HT-29 (cell line): ENCODE data around the gene SCAPER. TPM values are rescaled to one million over a fixed set of nuclear protein-coding genes. Genes with fewer than 3 reads are reported as not detected.

Experiments used
- DNase-seq: peaks from one replicate; pipeline ENCODE4 v3.0.0-alpha.2; 2015; ENCODE audit warnings: low spot score
- total RNA-seq: library from RNA; depleted of rRNA; stranded (reverse); fragments of >200 nt; shearing (Covaris generic); gene quantifications from 2 replicates; pipeline ENCODE4 v1.2.3, GENCODE V29; 2014

Gene SCAPER
- total RNA-seq, 1 experiment from 2014 or later: 6.0 TPM

GRCh38 chr15:76359152-76359551, 546.0 kb downstream of the SCAPER start:
- no peak for DNase-seq

DNA sequence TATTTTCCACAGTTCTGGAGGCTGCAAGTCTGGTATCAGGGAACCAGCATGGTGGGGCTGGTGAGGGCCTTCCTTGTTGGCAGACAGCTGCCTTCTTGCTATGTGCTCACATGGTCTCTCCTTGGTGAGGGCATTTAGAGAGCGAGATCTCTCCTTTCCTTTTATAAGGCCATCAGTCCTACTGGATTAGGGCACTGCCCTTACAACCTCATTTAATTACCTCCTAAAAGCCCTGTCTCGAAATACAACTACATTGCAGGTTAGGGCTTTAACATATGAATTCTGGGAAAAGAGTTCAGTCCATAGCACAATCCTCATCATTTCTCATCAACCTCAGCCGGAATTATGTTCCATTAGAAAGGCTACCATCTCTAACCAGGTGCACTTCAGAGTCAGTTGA, 546.7 kb downstream of the SCAPER start:
- no peak for DNase-seq

GRCh38 chr15:76354823-76355440, 550.2 kb downstream of the SCAPER start:
- DNase-seq: no peak

DNA sequence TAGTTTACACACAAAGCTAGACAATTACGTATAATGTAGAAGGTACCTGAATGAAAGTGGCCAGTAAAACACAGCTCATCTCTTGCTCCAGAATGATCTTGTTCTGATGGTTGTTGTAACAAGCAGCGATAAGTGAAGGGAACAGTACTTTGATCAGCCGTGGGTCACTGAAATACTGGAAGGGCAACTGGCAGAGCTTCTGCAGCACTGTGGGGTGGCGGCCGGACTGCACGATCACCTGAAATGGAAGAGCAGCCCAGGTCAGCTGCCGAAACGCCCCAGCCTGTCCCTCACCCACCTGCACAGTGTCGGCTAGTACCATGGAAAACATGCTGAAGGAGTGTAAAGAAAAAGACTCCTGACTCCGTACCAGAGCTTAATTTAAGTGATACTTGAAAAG, 551.2 kb downstream of the SCAPER start:
- DNase-seq: no peak

DNA sequence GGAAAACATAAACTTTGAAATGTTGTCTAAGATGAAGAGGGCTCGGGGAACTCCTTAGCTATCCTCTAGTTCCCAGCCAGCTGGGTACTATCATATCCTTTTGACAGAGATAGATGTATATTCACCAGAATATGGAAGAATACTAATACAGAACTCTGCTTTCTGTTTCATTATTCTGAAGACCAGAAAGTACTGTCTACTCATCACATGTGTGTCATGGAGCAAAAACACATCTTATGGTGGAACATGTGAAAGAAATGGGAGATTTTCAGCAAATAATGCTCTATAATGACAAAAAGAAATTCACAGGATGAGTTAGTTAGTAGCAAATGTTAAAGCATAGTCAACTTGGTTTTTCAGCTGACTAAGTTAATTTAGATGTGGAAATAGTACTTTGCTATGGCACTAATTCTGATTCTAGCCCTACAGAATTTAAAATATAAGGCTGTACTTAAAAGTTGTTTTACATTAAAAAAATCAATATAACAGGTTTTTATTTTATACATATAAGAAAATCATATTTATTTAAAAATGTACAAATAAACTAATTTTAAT, 552.0 kb downstream of the SCAPER start:
- no peak for DNase-seq

- DNase-seq: no peak
These were observed 555.7 kb downstream of the SCAPER start for GRCh38 chr15:76349301-76350070.

GRCh38 chr15:76347482-76348055, 557.6 kb downstream of the SCAPER start:
- DNase-seq: no peak

DNA sequence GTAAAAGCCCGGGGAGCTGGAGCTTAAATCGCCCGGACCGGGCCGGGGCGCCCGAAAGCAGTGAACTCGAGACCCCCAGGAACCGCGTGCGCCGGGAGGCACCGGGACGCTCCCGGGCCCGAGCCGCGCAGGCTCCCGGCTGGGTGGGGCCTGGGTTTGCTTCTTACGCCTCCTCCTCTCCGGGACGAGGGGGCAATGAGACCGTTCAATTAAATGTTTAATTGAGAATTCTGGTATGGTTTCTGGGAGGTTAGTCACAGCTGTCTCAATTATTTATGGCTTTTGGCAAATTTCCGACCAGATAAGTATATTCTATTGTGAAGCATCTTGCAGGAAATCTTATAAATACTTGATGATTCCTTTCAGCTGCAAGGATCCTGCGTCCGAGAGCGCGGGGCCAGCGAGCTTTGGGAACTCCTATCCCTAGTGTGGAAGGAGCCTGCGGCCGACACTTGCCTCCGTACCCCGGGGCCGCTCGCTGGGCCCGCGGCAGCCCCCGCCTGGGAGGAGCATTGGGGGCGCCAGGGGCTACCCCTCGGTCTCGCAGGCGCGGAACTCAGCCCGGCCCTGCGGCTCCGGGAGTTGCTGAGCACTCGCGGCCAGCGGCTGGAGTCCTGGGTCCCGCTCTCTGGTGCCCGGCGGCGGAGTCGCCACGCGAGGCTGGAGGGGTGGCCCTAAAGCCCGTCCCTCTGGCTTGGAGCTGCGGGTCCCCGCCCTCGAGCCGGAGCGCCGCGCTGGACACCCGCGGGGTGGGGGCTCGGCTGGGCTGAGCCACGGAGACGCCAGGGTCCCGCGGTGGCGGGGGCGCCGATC, 558.3 kb downstream of the SCAPER start:
- DNase-seq: peak; percentile 68

GRCh38 chr15:76345880-76346668, 559.1 kb downstream of the SCAPER start:
- DNase-seq: peak; percentile 51

GRCh38 chr15:76345583-76345879, 559.6 kb downstream of the SCAPER start:
- peak; percentile 10 for DNase-seq

GRCh38 chr15:76344893-76345582, 560.1 kb downstream of the SCAPER start:
- DNase-seq: no peak

- no peak for DNase-seq
These were observed 561.7 kb downstream of the SCAPER start for GRCh38 chr15:76343313-76343996.

- no peak for DNase-seq
These were observed 562.5 kb downstream of the SCAPER start for GRCh38 chr15:76342382-76343201.

GRCh38 chr15:76342058-76342381, 563.1 kb downstream of the SCAPER start:
- DNase-seq: no peak

GRCh38 chr15:76341366-76342057, 563.6 kb downstream of the SCAPER start:
- peak; percentile 75 for DNase-seq

DNA sequence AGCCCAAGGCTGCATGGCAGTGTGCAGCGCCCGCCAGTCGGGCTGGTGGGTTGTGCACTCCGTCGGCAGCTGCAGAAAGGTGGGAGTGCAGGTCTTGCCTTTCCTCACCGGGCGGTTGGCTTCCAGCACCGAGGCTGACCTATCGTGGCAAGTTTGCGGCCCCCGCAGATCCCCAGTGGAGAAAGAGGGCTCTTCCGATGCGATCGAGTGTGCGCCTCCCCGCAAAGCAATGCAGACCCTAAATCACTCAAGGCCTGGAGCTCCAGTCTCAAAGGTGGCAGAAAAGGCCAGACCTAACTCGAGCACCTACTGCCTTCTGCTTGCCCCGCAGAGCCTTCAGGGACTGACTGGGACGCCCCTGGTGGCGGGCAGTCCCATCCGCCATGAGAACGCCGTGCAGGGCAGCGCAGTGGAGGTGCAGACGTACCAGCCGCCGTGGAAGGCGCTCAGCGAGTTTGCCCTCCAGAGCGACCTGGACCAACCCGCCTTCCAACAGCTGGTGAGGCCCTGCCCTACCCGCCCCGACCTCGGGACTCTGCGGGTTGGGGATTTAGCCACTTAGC, 564.3 kb downstream of the SCAPER start:
- peak; percentile 85 for DNase-seq

- peak; percentile 45 for DNase-seq
These were observed 564.8 kb downstream of the SCAPER start for GRCh38 chr15:76340198-76340802.
